WTC11 (cell line): ENCODE results near the gene LIG3. TPM values are rescaled to one million over a fixed set of nuclear protein-coding genes. Genes with fewer than 3 reads are reported as not detected.

Source experiments
- ATAC-seq: fragments of 200-7000 bp; cut with Tn5 transposase; 2 replicates; pipeline ENCODE4 v1.10.0; 2021; ENCODE audit warnings: mild to moderate bottlenecking, moderate library complexity
- CTCF ChIA-PET: fragments of 300-600 bp; sonication (Branson Sonifier 250); formaldehyde crosslinking; loops from one replicate; lab custom pipeline; 2021; ENCODE audit warnings: antibody characterized with exemption; lab: Charles Lee
- POLR2A ChIA-PET: fragments of 350-600 bp; sonication (Branson Sonifier 250); formaldehyde crosslinking; loops from one replicate; lab custom pipeline; 2021; ENCODE audit warnings: antibody characterized with exemption; lab: Charles Lee
- DNase-seq: peaks from one replicate; pipeline ENCODE4 v3.0.0; 2021; ENCODE audit warnings: low spot score
- H3K27ac Mint-ChIP-seq: 2 replicates; pipeline ENCODE4 v1.8.0; 2021; ENCODE audit warnings: mixed read lengths
- H3K27me3 Mint-ChIP-seq: 2 replicates; pipeline ENCODE4 v1.8.0; 2021; ENCODE audit warnings: low read depth, mild to moderate bottlenecking, moderate library complexity, mixed read lengths
- H3K36me3 Mint-ChIP-seq: 2 replicates; pipeline ENCODE4 v1.8.0; 2021; ENCODE audit warnings: mixed read lengths
- H3K4me1 Mint-ChIP-seq: 2 replicates; pipeline ENCODE4 v1.8.0; 2022; ENCODE audit warnings: mixed read lengths
- H3K4me3 Mint-ChIP-seq: 2 replicates; pipeline ENCODE4 v1.8.0; 2021; ENCODE audit warnings: mild to moderate bottlenecking, moderate library complexity, mixed read lengths
- H3K9me3 Mint-ChIP-seq: 2 replicates; pipeline ENCODE4 v1.8.0; 2021; ENCODE audit warnings: mixed read lengths
- ARID4B ChIP-seq: sonication (generic); formaldehyde crosslinking; IDR thresholded peaks from 2 replicates; pipeline ENCODE4 v1.8.0; 2023; ENCODE audit warnings: missing genetic modification reagents, mild to moderate bottlenecking, borderline replicate concordance
- ATF1 ChIP-seq: sonication (generic); formaldehyde crosslinking; IDR thresholded peaks from 2 replicates; pipeline ENCODE4 v1.8.1; 2023; ENCODE audit warnings: mild to moderate bottlenecking, moderate library complexity, missing genetic modification reagents
- CREM ChIP-seq: sonication (generic); formaldehyde crosslinking; IDR thresholded peaks from 2 replicates; pipeline ENCODE4 v1.8.1; 2022; ENCODE audit warnings: mild to moderate bottlenecking, missing genetic modification reagents, moderate library complexity
- ELF4 ChIP-seq: sonication (generic); formaldehyde crosslinking; IDR thresholded peaks from 2 replicates; pipeline ENCODE4 v1.8.1; 2022; ENCODE audit warnings: low read depth, mild to moderate bottlenecking, moderate library complexity, missing genetic modification reagents
- FOXJ3 ChIP-seq: sonication (generic); formaldehyde crosslinking; IDR thresholded peaks from 2 replicates; pipeline ENCODE4 v1.9.0; 2021; ENCODE audit warnings: missing genetic modification reagents, mild to moderate bottlenecking, borderline replicate concordance
- FOXP1 ChIP-seq: sonication (generic); formaldehyde crosslinking; IDR thresholded peaks from 2 replicates; pipeline ENCODE4 v1.8.0; 2022; ENCODE audit warnings: missing genetic modification reagents, mild to moderate bottlenecking, moderate library complexity, borderline replicate concordance
- JUN ChIP-seq: sonication (generic); formaldehyde crosslinking; IDR thresholded peaks from 2 replicates; pipeline ENCODE4 v1.8.0; 2023; ENCODE audit warnings: mild to moderate bottlenecking, missing genetic modification reagents
- MAX ChIP-seq: sonication (generic); formaldehyde crosslinking; IDR thresholded peaks from 2 replicates; pipeline ENCODE4 v1.8.0; 2022; ENCODE audit warnings: mild to moderate bottlenecking, missing genetic modification reagents
- MYBL2 ChIP-seq: sonication (generic); formaldehyde crosslinking; IDR thresholded peaks from 2 replicates; pipeline ENCODE4 v1.8.1; 2023; ENCODE audit warnings: mild to moderate bottlenecking, moderate library complexity, missing genetic modification reagents
- OVOL2 ChIP-seq: fragments of 250-450 bp; sonication (Bioruptor Pico); IDR thresholded peaks from 2 replicates; pipeline ENCODE4 v1.9.0; 2021; ENCODE audit warnings: mild to moderate bottlenecking, borderline replicate concordance
- PRRX2 ChIP-seq: fragments of 250-450 bp; sonication (Bioruptor Pico); IDR thresholded peaks from 2 replicates; pipeline ENCODE4 v1.8.0; 2021; ENCODE audit warnings: mild to moderate bottlenecking
- RELA ChIP-seq: sonication (generic); formaldehyde crosslinking; IDR thresholded peaks from 2 replicates; pipeline ENCODE4 v1.8.1; 2022; ENCODE audit warnings: missing genetic modification reagents, mild to moderate bottlenecking, borderline replicate concordance
- TP53 ChIP-seq: sonication (generic); formaldehyde crosslinking; IDR thresholded peaks from 2 replicates; pipeline ENCODE4 v1.8.1; 2023; ENCODE audit warnings: mild to moderate bottlenecking, missing genetic modification reagents
- USF1 ChIP-seq: sonication (generic); formaldehyde crosslinking; IDR thresholded peaks from 2 replicates; pipeline ENCODE4 v1.8.0; 2022; ENCODE audit warnings: mild to moderate bottlenecking, missing genetic modification reagents
- ZMAT4 ChIP-seq: fragments of 250-450 bp; sonication (Bioruptor Pico); IDR thresholded peaks from 2 replicates; pipeline ENCODE4 v1.9.0; 2021; ENCODE audit warnings: mild to moderate bottlenecking
- ZNF219 ChIP-seq: sonication (generic); formaldehyde crosslinking; IDR thresholded peaks from 2 replicates; pipeline ENCODE4 v1.8.0; 2023; ENCODE audit warnings: missing genetic modification reagents, mild to moderate bottlenecking, borderline replicate concordance
- ZNF396 ChIP-seq: fragments of 250-450 bp; sonication (Bioruptor Pico); IDR thresholded peaks from 2 replicates; pipeline ENCODE4 v1.8.0; 2021; ENCODE audit warnings: mild to moderate bottlenecking, moderate library complexity, borderline replicate concordance
- total RNA-seq: library from RNA; stranded (reverse); gene quantifications from 3 replicates; pipeline ENCODE4 v1.2.3, GENCODE V29; 2021
- TF ChIP-seq, protein P1 (sequence below): sonication (generic); formaldehyde crosslinking; IDR thresholded peaks from 2 replicates; pipeline ENCODE4 v1.8.1; 2023; ENCODE audit warnings: mild to moderate bottlenecking, missing genetic modification reagents
- TF ChIP-seq, protein P2 (sequence below): sonication (generic); formaldehyde crosslinking; IDR thresholded peaks from 2 replicates; pipeline ENCODE4 v1.8.0; 2023; ENCODE audit warnings: mild to moderate bottlenecking, missing genetic modification reagents

The LIG3 gene
- total RNA-seq, 1 experiment from 2014 or later = 92.3 TPM

DNA sequence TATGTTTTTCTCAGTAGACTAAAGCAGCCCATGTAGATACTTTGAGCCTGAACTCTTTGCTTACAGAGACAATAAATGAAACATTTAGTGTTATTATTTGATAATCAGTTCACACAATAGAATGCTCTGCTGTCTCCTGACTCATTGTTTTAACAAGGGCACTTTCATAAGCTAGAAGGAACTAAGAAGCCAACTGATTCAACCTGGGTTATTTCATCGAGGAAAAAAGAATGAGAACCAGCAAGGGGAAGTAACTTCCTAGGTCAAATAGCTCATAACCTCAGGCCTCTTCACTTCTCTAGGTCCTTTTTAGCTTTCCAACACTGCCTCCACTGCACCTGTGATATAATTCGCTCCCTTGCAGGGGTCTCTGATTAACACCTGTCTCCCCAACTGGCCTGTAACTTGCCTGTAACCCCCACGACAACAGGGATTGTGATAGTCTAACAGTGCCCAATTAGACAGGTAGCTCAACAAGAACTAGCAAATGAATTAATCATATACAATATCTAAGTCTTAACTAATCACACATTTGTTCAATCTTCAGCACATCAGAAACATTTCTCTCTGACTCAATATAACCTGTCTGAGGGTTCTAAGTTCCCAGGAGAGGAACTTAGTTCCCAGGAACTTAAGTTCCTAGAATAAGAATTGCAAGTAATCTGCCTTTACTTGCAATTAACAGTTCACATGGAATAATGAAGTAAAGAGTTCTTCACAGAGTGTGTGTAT is 48.4 kb downstream of the LIG3 start:
- Mint-ChIP-seq H3K4me1 (no peaks in the 10 kb centered on the region), H3K27ac (no peak overlapping the region), H3K36me3 (no peaks in the 10 kb centered on the region), H3K4me3 (no peak overlapping the region), H3K27me3 (no peaks in the 10 kb centered on the region), H3K9me3 (no peaks in the 10 kb centered on the region)
- POLR2A ChIA-PET = no interaction called here
- TF ChIP-seq TP53 (CRISPR knock-in tag) (no peak), CREM (CRISPR knock-in tag) (no peak), ATF1 (no peak), OVOL2 (CRISPR knock-in tag) (no peak), FOXP1 (CRISPR knock-in tag) (no peak), ZMAT4 (CRISPR knock-in tag) (no peak), JUN (CRISPR knock-in tag) (no peak)
- TF ChIP-seq, protein P1, sequence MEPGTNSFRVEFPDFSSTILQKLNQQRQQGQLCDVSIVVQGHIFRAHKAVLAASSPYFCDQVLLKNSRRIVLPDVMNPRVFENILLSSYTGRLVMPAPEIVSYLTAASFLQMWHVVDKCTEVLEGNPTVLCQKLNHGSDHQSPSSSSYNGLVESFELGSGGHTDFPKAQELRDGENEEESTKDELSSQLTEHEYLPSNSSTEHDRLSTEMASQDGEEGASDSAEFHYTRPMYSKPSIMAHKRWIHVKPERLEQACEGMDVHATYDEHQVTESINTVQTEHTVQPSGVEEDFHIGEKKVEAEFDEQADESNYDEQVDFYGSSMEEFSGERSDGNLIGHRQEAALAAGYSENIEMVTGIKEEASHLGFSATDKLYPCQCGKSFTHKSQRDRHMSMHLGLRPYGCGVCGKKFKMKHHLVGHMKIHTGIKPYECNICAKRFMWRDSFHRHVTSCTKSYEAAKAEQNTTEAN (CRISPR knock-in tag) = no peak
- TF ChIP-seq, protein P2, sequence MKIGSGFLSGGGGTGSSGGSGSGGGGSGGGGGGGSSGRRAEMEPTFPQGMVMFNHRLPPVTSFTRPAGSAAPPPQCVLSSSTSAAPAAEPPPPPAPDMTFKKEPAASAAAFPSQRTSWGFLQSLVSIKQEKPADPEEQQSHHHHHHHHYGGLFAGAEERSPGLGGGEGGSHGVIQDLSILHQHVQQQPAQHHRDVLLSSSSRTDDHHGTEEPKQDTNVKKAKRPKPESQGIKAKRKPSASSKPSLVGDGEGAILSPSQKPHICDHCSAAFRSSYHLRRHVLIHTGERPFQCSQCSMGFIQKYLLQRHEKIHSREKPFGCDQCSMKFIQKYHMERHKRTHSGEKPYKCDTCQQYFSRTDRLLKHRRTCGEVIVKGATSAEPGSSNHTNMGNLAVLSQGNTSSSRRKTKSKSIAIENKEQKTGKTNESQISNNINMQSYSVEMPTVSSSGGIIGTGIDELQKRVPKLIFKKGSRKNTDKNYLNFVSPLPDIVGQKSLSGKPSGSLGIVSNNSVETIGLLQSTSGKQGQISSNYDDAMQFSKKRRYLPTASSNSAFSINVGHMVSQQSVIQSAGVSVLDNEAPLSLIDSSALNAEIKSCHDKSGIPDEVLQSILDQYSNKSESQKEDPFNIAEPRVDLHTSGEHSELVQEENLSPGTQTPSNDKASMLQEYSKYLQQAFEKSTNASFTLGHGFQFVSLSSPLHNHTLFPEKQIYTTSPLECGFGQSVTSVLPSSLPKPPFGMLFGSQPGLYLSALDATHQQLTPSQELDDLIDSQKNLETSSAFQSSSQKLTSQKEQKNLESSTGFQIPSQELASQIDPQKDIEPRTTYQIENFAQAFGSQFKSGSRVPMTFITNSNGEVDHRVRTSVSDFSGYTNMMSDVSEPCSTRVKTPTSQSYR (CRISPR knock-in tag) = no peak
- no peak for DNase-seq
- ATAC-seq = no peak
- CTCF ChIA-PET = no interaction called here

- TF ChIP-seq FOXJ3 (CRISPR knock-in tag) (no peak), ZNF396 (CRISPR knock-in tag) (no peak), MAX (CRISPR knock-in tag) (no peak), ARID4B (CRISPR knock-in tag) (no peak), RELA (CRISPR knock-in tag) (no peak), OVOL2 (CRISPR knock-in tag) (no peak), PRRX2 (CRISPR knock-in tag) (no peak), ZNF219 (CRISPR knock-in tag) (no peak), USF1 (CRISPR knock-in tag) (no peak), MYBL2 (no peak), ELF4 (CRISPR knock-in tag) (no peak)
- TF ChIP-seq, all 79 proteins: peak for 0
- POLR2A ChIA-PET = no interaction called here
- Mint-ChIP-seq H3K4me3 (no peak overlapping the region), H3K9me3 (no peaks in the 10 kb centered on the region), H3K27me3 (no peaks in the 10 kb centered on the region), H3K27ac (no peak overlapping the region), H3K36me3 (no peaks in the 10 kb centered on the region), H3K4me1 (no peaks in the 10 kb centered on the region)
- ATAC-seq (no peak), DNase-seq (no peak)
- CTCF ChIA-PET = no interaction called here
These were observed 50.5 kb downstream of the LIG3 start for GRCh38 chr17:35030780-35031179.
